T47D (cell line): Measurements from ENCODE around the gene COL8A2.

Source experiments
- DNase-seq, 2 experiments: peaks; one replicate each; pipeline versions ENCODE4 v3.0.0 to v3.0.0-alpha.2; 2011 to 2012; ENCODE audit warnings: low read depth in 1 of 2, low spot score in 1 of 2
- JUND ChIP-seq: IDR thresholded peaks from 2 replicates; pipeline ENCODE4 v1.6.1; 2012; ENCODE audit warnings: low read depth
- in situ Hi-C: cut with HindIII; loops from 2 replicates; pipeline ENCODE4 v1.10.0; 2016; ENCODE audit warnings: low sequenced_read_pairs, low pct_unique_long_range_greater_than_20kb

The COL8A2 gene

GRCh38 chr1:36126797-36127500, 1.9 kb upstream of the COL8A2 start:
- in situ Hi-C loops = no loop called here
- no peak for TF ChIP-seq JUND
- no peak for DNase-seq

DNA sequence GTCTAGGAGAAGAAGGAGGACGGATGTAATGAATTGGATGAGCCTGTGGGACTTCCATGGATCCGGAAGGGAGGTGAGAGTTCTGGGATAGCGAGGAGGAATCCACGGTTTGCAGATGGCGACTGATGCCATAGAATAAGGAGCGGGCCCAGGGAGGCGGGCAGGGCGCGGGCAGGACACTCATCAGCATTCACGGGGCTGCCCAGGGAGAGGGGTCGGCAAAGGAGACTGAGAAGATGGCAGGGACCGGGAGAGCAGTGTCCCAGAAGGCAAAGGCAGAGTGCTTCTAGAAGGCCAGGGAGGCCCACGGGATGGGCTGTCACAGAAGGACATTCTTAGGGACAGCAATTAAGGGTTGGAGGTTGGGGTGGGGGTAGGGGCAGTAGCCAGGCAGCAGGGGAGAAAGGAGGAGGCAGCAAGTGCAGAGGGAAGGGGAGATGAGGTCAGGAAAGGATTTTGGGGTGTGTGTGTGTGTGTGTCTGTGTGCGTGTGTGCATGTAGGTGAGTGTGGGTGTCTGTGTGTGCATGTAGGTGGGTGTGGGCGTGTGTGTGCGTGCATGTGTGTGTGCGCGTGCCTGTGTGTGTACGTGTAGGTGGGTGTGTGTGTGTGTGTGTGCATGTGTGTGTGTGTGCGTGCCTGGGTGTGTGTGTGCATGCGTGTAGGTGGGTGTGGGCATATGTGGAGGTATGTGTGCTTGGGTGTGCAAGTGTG, 1.1 kb upstream of the COL8A2 start:
- in situ Hi-C loops = no loop called here
- no peak for DNase-seq

GRCh38 chr1:36124404-36125128, 456 bp downstream of the COL8A2 start:
- no peak for DNase-seq

More for the DNA sequence above, 1.1 kb upstream of the COL8A2 start:
- TF ChIP-seq JUND = no peak

GRCh38 chr1:36123356-36123755, 1.7 kb downstream of the COL8A2 start:
- in situ Hi-C loops = no loop called here
- no peak for DNase-seq
- no peak for TF ChIP-seq JUND

More at GRCh38 chr1:36124404-36125128, 456 bp downstream of the COL8A2 start:
- no peak for TF ChIP-seq JUND
- in situ Hi-C loops = no loop called here

GRCh38 chr1:36122062-36123030, 2.7 kb downstream of the COL8A2 start:
- in situ Hi-C loops = no loop called here

DNA sequence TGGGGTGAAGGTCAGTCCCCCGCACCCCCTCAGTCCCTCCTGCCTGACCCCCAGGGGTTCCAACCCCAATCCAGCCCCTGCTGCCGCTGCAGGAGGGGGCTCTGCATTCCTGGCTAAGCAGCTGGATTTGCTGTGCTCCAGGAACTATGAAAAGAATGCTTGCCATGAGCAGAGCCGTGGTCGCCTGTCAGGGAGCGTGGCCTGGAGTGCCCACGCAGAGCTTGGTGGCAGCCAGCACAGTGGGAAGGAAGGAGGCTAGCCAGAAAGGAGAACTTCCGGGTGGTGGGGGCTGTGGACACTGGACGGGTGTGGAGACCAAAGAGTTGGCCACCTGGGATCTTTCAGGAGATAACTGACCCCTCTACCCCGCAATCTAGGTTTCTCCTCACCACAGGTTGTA, 5.6 kb downstream of the COL8A2 start:
- DNase-seq = no peak
- TF ChIP-seq JUND = no peak
- in situ Hi-C loops = no loop called here

More at GRCh38 chr1:36122062-36123030, 2.7 kb downstream of the COL8A2 start:
- TF ChIP-seq JUND = no peak
- no peak for DNase-seq

DNA sequence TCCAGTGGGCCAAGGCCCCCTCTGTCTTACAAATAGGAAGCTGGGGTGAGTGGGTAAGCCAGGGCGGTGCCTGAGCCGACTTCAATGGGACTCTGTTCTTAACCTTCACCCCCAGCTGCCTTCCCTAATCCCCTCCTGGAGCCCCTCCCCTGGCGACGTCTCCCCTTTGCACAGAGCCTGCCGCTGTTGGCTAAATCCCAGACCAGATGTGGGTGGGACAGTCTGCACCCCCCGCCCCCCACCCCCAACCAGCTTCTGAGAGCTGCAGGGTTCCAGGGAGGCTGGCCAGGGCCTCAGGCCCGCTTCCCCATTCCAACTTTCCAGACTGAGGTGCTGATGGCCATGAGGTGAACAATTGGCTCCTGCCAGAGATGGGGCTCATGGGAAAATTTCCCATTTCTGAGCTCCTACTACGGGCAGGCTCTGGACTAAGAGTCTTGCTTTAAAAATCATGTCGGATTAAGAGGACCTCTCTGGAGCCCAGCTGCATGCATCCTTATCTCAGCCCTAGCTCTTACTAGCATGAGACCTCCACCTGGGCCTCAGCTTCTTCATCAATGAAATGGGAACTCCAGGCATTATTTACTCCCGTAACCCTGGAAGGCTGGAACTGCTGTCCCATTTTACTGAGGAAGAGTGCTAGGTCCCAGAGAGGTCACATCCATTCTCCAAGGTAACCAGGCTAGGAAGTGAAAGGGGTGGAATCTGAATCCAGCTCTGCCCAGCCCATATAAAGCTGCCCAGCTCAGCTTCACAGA, 6.4 kb downstream of the COL8A2 start:
- in situ Hi-C loops = no loop called here
- DNase-seq = no peak
- TF ChIP-seq JUND = no peak

DNA sequence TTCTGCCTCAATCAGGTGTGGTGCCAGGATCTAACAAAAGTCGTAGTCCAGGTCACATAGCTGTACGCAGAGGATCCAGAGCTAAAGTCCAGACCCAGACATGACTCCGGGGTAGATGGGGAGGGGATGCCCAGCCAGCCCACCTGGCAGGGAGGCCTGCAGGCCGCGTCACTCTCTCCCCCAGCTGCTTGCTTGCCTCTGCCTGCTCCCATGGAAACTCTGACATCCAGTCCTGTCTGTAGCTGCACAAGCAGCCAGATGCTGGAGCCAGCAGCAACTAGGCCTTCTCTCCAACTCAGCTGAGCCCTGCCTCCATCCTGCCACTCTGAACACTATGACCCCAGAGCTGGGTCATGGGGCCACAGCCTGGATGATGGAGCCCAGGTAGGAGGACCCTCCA, 8.1 kb downstream of the COL8A2 start:
- in situ Hi-C loops = no loop called here
- TF ChIP-seq JUND = no peak
- DNase-seq = no peak

GRCh38 chr1:36115931-36116330, 9.1 kb downstream of the COL8A2 start:
- no peak for TF ChIP-seq JUND
- no peak for DNase-seq
- in situ Hi-C loops = no loop called here

DNA sequence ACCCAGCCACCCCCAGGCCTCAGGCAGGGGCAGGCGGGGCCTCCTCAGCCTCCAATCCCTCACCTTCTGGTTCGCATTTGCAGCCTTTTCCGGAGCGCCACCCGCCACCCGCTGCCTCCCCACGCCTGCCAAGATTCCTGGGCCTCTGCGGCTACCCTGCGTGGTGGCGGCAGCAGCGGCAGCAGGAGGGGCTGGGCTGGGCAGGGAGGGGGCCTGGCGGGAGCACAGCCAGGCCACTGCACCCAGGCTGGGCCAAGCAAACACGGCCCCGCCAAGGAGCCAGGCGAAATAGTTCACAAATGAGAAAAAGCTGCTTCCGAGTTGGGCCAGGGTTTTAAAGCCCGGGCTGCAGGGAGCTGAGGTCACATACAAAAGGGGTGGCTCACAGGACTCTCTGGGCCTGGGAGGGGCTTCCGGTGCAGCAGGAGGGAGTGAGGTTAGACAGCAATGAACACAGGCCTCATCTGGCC, 9.8 kb downstream of the COL8A2 start:
- no peak for DNase-seq
- in situ Hi-C loops = no loop called here
- no peak for TF ChIP-seq JUND

GRCh38 chr1:36114371-36114770, 10.7 kb downstream of the COL8A2 start:
- in situ Hi-C loops = no loop called here
- DNase-seq = no peak
- TF ChIP-seq JUND = no peak
